Fibroblast of lung (primary cell): ENCODE data around the gene TECPR2.

Experiments used
- CTCF ChIP-seq, 2 donors: IDR thresholded peaks in 1 of 2; conservative IDR thresholded peaks in 1 of 2; 1 replicate in 1 of 2; 2 replicates in 1 of 2; pipeline ENCODE4 v1.5.1; 2011 to 2012; ENCODE audit warnings: low read length in 2 of 2, control low read depth in 1 of 2, inconsistent platforms in 1 of 2, low read depth in 1 of 2, mild to moderate bottlenecking in 1 of 2
- EZH2 ChIP-seq: IDR thresholded peaks from 2 replicates; pipeline ENCODE4 v1.5.1; 2012; ENCODE audit warnings: low read length, control low read depth, mild to moderate bottlenecking; ENCODE audit errors: missing control alignments

DNA sequence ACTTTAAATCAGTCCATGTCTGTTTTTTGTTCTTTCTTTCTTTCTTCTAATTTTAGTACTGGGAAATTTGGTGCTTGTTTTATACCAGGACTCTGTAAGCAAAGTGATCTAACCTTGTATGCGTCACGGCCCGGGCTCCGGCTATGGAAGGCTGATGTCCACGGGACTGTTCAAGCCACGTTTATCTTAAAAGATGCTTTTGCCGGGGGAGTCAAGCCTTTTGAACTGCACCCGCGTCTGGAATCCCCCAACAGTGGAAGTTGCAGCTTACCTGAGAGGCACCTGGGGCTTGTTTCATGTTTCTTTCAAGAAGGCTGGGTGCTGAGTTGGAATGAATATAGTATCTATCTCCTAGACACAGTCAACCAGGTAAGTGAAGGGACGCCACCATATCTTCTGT lies 62.2 kb downstream of the TECPR2 start:
- TF ChIP-seq CTCF (conservative IDR thresholded peaks at IDR 0.05 in 1 of 2, IDR thresholded peaks at IDR 0.05 in 1 of 2; ENCODE audit: low read depth in 1 of 2, low read length in 2 of 2) (no peak), EZH2 (no peak)
